Heart right ventricle (tissue), 16 donors: Measurements from ENCODE around the gene CLCN7. TPM values are rescaled to one million over a fixed set of nuclear protein-coding genes. Genes with fewer than 3 reads are reported as not detected.

Experiments used
- ATAC-seq, 8 donors: fragments of 200-7000 bp; cut with Tn5 transposase; one replicate each; pipeline ENCODE4 v1.9.1; 2020; ENCODE audit warnings: mild to moderate bottlenecking in 8 of 8, moderate library complexity in 8 of 8, moderate number of reproducible peaks in 1 of 8
- DNase-seq, 2 donors: peaks; one replicate each; pipeline ENCODE4 v3.0.0-alpha.2; 2020
- H3K27ac ChIP-seq, 10 donors: fragments of 200-600 bp; sonication (generic) in 2 of 10; one replicate each; pipeline versions ENCODE4 v1.5.0 to v1.8.0; 2020 to 2022; ENCODE audit warnings: mild to moderate bottlenecking in 3 of 10
- H3K27me3 ChIP-seq, 7 donors: fragments of 200-600 bp; one replicate each; pipeline ENCODE4 v1.8.0; 2021 to 2022; ENCODE audit warnings: mild to moderate bottlenecking in 2 of 7
- H3K36me3 ChIP-seq, 9 donors: fragments of 200-600 bp; sonication (generic) in 1 of 9; one replicate each; pipeline versions ENCODE4 v1.5.0 to v1.8.0; 2020 to 2022; ENCODE audit warnings: mild to moderate bottlenecking in 2 of 9
- H3K4me1 ChIP-seq, 9 donors: fragments of 200-600 bp; sonication (generic) in 1 of 9; one replicate each; pipeline versions ENCODE4 v1.5.0 to v1.8.0; 2020 to 2022; ENCODE audit warnings: mild to moderate bottlenecking in 4 of 9
- H3K4me3 ChIP-seq, 10 donors: fragments of 200-600 bp; sonication (generic) in 2 of 10; one replicate each; pipeline versions ENCODE4 v1.5.0 to v1.8.0; 2020 to 2022; ENCODE audit warnings: mild to moderate bottlenecking in 7 of 10, moderate library complexity in 2 of 10
- H3K9me3 ChIP-seq, 11 donors: fragments of 200-600 bp in 10 of 11; sonication (generic) in 2 of 11; one replicate each; pipeline versions ENCODE4 v1.5.0 to v1.8.0; 2013 to 2022; ENCODE audit warnings: mild to moderate bottlenecking in 2 of 11, control low read depth in 1 of 11, moderate library complexity in 1 of 11
- CTCF ChIP-seq, 9 donors: fragments of 200-600 bp; sonication (generic) in 2 of 9; IDR thresholded peaks; one replicate each; pipeline versions ENCODE4 v1.5.0 to v1.8.0; 2021 to 2022; ENCODE audit warnings: antibody characterized with exemption in 9 of 9, mild to moderate bottlenecking in 5 of 9, moderate library complexity in 1 of 9
- WGBS, 2 donors: extraction: QIAGEN DNeasy Blood & Tissue Kit; methylation state at CpG; one replicate each; pipeline ENCODE4 v1.1.7; 2013; ENCODE audit warnings: inconsistent platforms in 1 of 2; 5-methylcytosine and 5-hydroxymethylcytosine counted together
- intact Hi-C, 10 donors: fragments of 100-400 bp; cut with DNase I; formaldehyde crosslinking; loops; one replicate each; pipeline versions ENCODE4 v1.11.1 to v1.14.2; 2022
- polyA plus RNA-seq, 2 donors: library from polyadenylated mRNA; stranded (reverse); fragments of 200-250 nt; gene quantifications; one replicate each; pipeline ENCODE4 v1.2.3, GENCODE V29; 2013
- total RNA-seq, 10 donors: library from RNA; stranded (reverse); fragmentation: NEBNext Ultra II Directional in 3 of 10; extraction: Animal tissue kit (Norgen Biotek cat#: 25700) in 3 of 10; gene quantifications; one replicate each; pipeline versions ENCODE4 v1.2.1 to v1.2.4, GENCODE V29; 2021 to 2023
- donor health status: Arrhythmogenic right ventricular cardiomyopathy.
- donor health status: ischemic (EF 13 %, LVEDD 7.1; RV severe dilation, severe dysfunction).
- donor health status: healthy with polysubstance abuse.
- donor health status: DM: no; HTN: yes; CAD: no.
- donor health status: DM: no; HTN: no; CAD: no.
- donor health status: ischemic (EF 25% LVEDD 6.9; RV normal size, moderate dysfunction).
- donor health status: ischemic (EF 25% LVEDD 5.7; RV mildly dilated, moderate dysfunction).
- donor health status: healthy.
- donor health status: DM: yes; HTN: yes; CAD: no.
- donor health status: Ischemic cardiomyopathy.
- donor health status: ischemic (EF 35%, LVEDD 5.7; RV mildly dilated, moderate dysfunction).
- donor health status: nonischemic (EF 11% LVEDD 7.7; RV severe dilation, severe dysfunction).
- donor health status: DM: yes; HTN: yes; CAD: no.
- donor health status: PGD.
- donor health status: ischemic (EF 29% LVEDD 5.4; RV normal size, mild dysfunction).
- donor health status: nonischemic (EF 23%, LVEDD 6.1; RV moderate dilation, normal function).

CLCN7 gene
- total and polyA plus RNA-seq, 12 donors, result 29.5 to 60.6 (median 35.1) TPM

- no peak for TF ChIP-seq CTCF (IDR thresholded peaks at IDR 0.05)
- Histone ChIP-seq H3K9me3 (no peaks in the 10 kb centered on the region), H3K36me3 (peaks cover 0 to 48% (median 14%) of the 10 kb centered on the region in 9 donors), H3K27ac (no peak overlapping the region), H3K4me1 (no peaks in the 10 kb centered on the region), H3K27me3 (no peaks in the 10 kb centered on the region), H3K4me3 (no peak overlapping the region)
- intact Hi-C loops, result no loop called here
- 88 to 90% methylated on average over 47 to 48 of the region's 48 CpGs for WGBS, 2 donors
- no peak for DNase-seq
- no peak for ATAC-seq
Observed at GRCh38 chr16:1444730-1445517, 29.9 kb downstream of the CLCN7 start.

GRCh38 chr16:1443980-1444729, 30.7 kb downstream of the CLCN7 start, which contains the start of gene CCDC154:
Gene CCDC154, minus strand, starts transcription at chr16:1444556. Its CDS starts 234 bp downstream, at chr16:1444322.
- 70 to 77% methylated on average over 27 of the region's 27 CpGs for WGBS, 2 donors
- Histone ChIP-seq H3K4me1 (no peaks in the 10 kb centered on the region), H3K9me3 (no peaks in the 10 kb centered on the region), H3K4me3 (no peak within 1 kb of the TSS), H3K36me3 (peaks cover 0 to 41% (median 14%) of the 10 kb centered on the region in 9 donors), H3K27ac (no peak within 1 kb of the TSS), H3K27me3 (no peaks in the 10 kb centered on the region)
- ATAC-seq (no peak), DNase-seq (no peak)
- intact Hi-C loops, result no loop called here
- TF ChIP-seq CTCF (IDR thresholded peaks at IDR 0.05), result no peak

GRCh38 chr16:1443403-1443973, 31.3 kb downstream of the CLCN7 start:
- Histone ChIP-seq H3K27me3 (no peaks in the 10 kb centered on the region), H3K27ac (no peak overlapping the region), H3K36me3 (peaks cover 0 to 34% (median 14%) of the 10 kb centered on the region in 9 donors), H3K4me1 (no peaks in the 10 kb centered on the region), H3K4me3 (no peak overlapping the region), H3K9me3 (no peaks in the 10 kb centered on the region)
- ATAC-seq (no peak), DNase-seq (no peak)
- 74 to 77% methylated on average over 37 to 38 of the region's 38 CpGs for WGBS, 2 donors
- no peak for TF ChIP-seq CTCF (IDR thresholded peaks at IDR 0.05)
- intact Hi-C loops, result no loop called here

- intact Hi-C loops, result no loop called here
- Histone ChIP-seq H3K36me3 (peaks cover 0 to 26% (median 14%) of the 10 kb centered on the region in 9 donors), H3K4me1 (no peaks in the 10 kb centered on the region), H3K27ac (no peak overlapping the region), H3K4me3 (no peak overlapping the region), H3K9me3 (no peaks in the 10 kb centered on the region), H3K27me3 (no peaks in the 10 kb centered on the region)
- no peak for DNase-seq
- no peak for ATAC-seq
- no peak for TF ChIP-seq CTCF (IDR thresholded peaks at IDR 0.05)
- 86% methylated on average over 23 to 24 of the region's 24 CpGs for WGBS, 2 donors
Observed at GRCh38 chr16:1442697-1443096, 32.1 kb downstream of the CLCN7 start.
